Hematopoietic multipotent progenitor cell treated with erythropoietin and hydrocortisone succinate and interleukin-3 and kit ligand, for 17 days (in vitro differentiated cells): ENCODE measurements around the gene KIAA0408.
"Not testable (repeated sequence)": the region's sequence is repeated elsewhere in the genome, so short reads cannot be mapped to it uniquely, and the experiment has no call there.

ENCODE experiments used
- DNase-seq: peaks from one replicate; pipeline ENCODE4 v3.0.0-alpha.2; 2015; ENCODE audit warnings: low spot score

Gene KIAA0408

DNA sequence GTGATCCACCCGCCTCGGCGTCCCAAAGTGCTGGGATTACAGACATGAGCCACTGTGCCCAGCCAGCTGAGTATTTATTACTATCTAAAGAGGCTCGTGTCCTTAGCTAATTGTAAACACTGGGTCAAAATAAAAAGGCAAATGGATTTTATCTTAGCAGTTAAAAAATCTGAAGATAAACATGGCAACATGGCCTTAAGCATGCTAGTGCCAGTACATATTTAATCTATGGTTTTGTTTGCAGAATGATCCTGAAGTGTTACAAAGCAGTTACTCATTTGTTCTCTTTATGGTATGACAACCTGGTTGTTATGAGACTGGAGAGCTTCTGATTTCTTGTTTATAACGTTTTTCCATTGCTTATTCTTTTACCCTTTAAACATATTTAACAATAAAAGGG is 3.9 kb upstream of the KIAA0408 start:
- no peak for DNase-seq

DNA sequence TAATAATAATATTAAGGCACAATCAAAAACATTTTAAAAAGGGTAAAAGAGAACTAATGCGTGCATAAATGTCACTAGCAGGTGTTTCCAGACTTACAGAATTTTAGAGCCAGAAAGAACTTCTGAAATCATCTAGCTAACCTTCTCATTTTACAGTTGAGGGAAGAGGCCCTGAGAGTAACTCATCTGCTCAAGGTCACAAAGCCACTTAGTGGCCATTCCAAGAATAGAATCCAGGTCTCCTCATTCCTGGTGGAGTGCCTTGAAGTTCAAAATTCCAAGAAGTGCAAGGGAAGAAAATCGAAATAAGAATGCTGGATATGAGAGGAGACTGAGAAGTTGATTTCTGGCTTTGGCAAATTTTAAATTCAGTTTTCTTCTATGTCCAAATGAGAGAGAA is 3.2 kb upstream of the KIAA0408 start:
- no peak for DNase-seq

- no peak for DNase-seq
Measured at GRCh38 chr6:127460465-127460864, 1.3 kb upstream of the KIAA0408 start.

- no peak for DNase-seq
Measured at GRCh38 chr6:127458817-127459216, 372 bp downstream of the KIAA0408 start.

GRCh38 chr6:127458222-127458621 is 967 bp downstream of the KIAA0408 start:
- DNase-seq = no peak

- DNase-seq = no peak
Measured at GRCh38 chr6:127457456-127458064, 1.6 kb downstream of the KIAA0408 start.

GRCh38 chr6:127456465-127456864 is 2.7 kb downstream of the KIAA0408 start:
- DNase-seq = no peak

GRCh38 chr6:127453845-127454619 is 5.2 kb downstream of the KIAA0408 start:
- DNase-seq = no peak

GRCh38 chr6:127452803-127453202 is 6.4 kb downstream of the KIAA0408 start:
- DNase-seq = no peak

GRCh38 chr6:127451388-127451787 is 7.8 kb downstream of the KIAA0408 start:
- no peak for DNase-seq

DNA sequence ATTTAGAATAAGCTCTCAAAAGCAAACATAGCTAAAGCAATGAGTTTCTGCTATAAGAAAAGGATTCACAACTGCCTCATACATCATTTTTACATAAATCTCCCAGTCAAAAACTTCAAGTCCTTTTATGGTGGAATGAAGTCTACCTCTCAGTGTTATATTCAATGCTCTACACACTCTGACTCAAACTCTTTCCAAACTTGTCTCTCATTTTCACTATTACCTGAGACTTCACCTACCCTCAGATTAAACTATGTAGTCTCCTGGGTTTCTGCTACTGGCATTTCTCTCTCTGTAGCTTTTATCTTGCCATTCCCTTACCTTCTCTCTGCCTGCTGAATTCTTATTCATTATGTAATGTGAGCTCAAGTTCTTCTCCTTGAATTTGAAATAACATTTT is 11.4 kb downstream of the KIAA0408 start:
- DNase-seq = no peak

DNA sequence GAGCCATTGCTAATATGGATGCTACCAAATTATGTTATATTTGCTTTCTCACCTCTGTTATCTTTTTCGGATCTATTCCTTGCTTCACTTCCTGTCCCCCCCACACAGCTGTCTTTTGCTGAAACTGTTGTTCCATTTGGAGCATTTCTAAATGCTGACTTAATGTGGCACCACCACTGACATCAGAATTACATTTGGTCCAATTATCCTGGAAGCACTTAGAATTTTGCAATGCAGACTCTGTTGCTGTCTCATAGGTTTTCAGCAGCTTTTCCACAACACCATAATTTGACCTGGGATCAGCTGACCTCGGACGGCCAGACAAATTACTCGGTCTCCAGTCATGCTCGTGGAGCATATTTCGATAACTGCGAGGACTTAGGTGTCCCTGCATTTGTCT is 12.8 kb downstream of the KIAA0408 start:
- DNase-seq = no peak

DNA sequence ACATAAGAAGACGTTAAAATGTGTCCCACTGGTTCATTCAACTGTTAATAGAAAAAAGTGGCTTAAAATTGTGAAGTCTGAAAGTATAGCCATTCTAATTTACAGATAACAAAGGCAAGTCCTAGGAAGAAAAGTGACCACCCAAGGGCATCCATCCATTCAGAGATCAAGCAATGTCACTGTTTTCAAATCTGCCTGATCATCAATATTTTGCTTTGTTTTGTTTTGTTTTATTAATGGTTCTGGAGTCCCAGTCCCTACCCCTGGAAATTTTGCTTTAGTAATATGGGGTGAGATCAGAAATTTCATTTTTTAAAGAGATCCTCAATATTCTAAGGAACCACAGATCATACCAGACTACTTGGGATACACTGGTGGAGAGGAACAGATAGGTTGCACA is 17.3 kb downstream of the KIAA0408 start:
- no peak for DNase-seq

DNA sequence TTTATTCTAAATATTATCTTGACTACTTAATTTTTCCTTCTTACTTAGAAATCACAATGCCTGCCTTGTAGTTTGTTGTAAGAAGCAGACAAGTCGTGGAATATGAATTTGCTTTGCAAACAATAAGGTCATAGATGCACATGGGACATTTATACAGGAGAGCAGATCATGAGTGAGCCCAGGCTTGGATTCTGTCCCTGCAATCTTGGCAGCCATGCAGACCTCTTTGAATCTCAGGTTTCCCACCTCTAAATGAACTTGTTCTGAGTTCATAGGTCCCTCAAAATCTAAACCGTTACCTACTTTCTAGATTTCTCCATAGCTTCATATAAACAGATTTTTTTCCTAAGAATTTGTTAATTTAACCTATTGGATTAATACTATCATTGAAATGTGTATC is 19.5 kb downstream of the KIAA0408 start:
- DNase-seq = no peak

DNA sequence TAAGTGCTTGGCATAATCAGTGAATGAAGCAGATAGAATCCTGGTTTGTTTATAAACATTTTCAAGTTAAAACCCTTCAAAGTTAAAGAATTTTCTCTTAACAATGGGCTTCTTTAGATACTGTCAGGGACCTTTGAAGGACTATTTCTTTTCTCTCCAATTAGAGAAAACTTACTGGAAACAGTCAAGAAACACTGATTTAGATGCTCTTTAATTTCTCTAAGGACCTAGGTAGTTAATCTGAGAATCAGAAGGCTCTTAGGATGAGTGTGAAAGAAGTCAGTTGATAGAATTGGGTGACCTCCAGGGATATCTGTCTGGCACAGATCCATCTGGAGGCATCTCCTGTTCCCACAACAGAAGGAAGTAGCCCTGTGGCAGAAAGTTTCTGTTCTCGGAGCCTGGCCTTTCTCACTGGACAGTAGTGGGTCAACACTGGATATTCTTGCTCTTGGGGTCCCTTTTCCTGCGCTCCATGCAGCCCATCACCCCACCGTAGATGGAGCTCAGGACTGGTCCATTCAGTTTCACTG is 22.5 kb downstream of the KIAA0408 start:
- no peak for DNase-seq

DNA sequence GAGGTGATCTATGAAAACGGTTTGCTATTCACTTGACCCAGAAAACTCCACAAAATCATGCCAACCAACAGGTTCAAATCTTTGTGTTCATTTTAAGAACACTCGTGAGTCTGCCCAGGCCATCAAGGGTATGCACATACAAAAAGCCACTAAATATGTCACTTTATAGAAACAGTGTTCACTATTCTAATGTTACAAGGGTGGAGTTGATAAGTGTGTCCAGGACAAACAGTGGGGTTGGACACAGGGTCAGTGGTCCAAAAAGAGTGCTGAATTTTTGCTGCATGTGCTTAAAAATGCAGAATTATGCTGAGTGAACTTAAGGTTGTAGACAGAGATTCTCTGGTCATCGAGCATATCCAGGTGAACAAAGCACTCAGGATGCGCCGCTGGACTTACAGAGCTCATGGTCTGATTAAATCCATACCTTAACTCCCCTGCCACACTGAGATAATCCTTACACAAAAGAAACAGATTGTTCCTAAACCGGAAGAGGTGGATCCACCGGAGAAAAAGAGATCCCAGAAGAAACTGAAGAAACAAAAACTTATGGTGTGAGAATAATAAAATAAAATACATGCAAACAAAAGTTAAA is 23.5 kb downstream of the KIAA0408 start:
- DNase-seq = no peak

DNA sequence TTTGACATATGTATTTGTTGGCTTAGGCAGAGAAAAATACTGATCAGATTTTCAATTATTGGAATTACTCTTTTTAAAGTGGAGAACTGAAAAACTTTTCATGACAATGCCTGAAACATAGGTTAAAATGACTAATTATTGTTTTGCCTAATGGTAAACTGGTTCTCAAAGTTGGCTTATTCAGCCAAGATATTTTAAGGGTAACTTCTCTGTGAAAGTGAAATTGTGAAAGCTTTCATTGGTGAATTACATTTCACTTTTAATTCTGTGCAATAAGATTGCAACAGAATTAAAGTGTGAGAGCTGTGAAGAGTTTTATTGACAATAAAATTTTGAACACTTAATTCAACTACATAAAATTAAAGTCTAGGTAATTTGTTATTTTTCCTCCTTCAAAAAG is 24.5 kb downstream of the KIAA0408 start:
- DNase-seq = no peak

GRCh38 chr6:127428562-127428961 is 30.6 kb downstream of the KIAA0408 start:
- DNase-seq = not testable (repeated sequence)

- no peak for DNase-seq
Measured at GRCh38 chr6:127423921-127424320, 35.3 kb downstream of the KIAA0408 start.

DNA sequence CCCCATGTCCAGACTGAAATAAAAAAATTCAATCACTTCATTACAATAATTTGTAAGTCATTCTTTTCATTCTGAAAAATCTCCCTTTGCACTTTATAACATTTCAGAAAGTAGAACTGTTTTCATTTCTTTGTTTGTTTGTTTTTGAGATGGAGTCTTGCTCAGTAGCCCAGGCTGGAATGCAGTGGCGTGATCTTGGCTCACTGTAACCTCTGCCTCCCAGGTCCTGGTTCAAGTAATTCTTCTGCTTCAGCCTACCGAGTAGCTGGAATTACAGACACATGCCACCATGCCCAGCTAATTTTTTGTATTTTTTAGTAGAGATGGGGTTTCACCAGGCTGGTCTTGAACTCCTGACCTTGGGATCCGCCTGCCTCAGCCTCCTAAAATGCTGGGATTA is 38.0 kb downstream of the KIAA0408 start:
- not testable (repeated sequence) for DNase-seq

- no peak for DNase-seq
Measured at GRCh38 chr6:127420556-127420955, 38.6 kb downstream of the KIAA0408 start.

GRCh38 chr6:127415096-127415495 is 44.1 kb downstream of the KIAA0408 start:
- no peak for DNase-seq

- DNase-seq = not testable (repeated sequence)
Measured at GRCh38 chr6:127413123-127413522, 46.1 kb downstream of the KIAA0408 start.
